Measurements from ENCODE around the gene TIE1.

DNA sequence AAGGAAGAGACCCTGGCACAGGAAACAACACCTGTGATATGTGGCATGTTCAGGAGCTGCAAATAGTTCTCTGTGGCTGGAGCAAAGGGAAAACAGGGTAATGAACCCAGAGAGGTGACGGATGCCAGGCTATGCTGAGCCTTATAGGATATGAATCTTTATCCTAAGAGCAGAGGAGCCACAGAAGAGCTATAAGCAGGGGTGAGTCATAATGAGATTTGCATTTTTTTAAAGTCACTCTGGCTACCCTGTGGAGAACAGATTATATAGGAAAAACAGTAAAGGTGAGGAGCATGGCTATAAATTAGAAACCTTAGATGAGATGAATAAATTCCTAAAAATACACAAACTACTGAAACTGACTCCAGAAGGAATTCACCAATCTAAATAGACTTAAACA is 24.0 kb downstream of the TIE1 start:
- TF ChIP-seq EZH2 (IDR thresholded peaks at IDR 0.05; ENCODE audit: insufficient read depth, poor library complexity, severe bottlenecking) (no peak), EZH2phosphoT487 (IDR thresholded peaks at IDR 0.05; ENCODE audit: insufficient read depth, low read depth) (no peak)
